ENCODE measurements around the gene KCNQ1. TPM values are rescaled to one million over a fixed set of nuclear protein-coding genes. Genes with fewer than 3 reads are reported as not detected.
"Not testable (repeated sequence)": the region's sequence is repeated elsewhere in the genome, so short reads cannot be mapped to it uniquely, and the experiment has no call there.

KCNQ1 gene
- total RNA-seq, 4 donors from 2014 or later, result 0.89 to 2.2 (median 1.3) TPM

DNA sequence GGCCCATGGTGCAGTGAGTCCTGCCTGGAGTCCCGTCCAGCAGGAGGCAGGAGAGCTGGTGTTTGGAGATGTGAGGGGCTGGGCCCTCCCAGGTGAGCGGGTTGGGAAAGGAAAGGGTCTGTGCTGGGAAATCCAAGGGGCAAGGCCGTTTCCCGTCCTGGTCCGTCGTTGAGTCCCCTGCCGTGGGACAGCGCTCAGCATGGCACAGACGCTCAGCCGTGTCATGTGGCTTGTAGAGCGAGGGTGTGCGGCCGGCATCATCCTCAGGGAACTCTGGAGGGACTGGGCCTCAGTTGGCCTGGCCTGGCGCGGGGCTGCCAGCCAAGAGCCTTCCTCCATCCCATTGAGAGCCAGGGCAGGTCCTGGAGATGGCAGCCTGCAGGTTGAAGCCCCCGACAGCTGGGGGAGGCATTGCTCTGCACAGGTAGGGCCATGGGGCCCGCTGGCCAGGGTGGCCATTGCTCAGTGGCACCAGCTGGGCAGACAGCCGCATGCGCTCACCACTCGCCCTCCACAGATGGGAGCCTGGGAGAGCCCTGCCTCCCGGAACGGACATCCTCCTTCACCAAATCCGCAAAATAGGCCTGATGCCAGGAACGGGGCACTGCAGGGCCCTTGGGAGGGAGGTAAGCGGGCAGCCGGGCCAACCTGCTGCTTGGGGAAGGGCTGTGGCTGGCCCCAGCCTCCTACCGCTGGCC, 28.7 kb downstream of the KCNQ1 start:
- DNase-seq (ENCODE audit: low spot score in 2 of 2), result no peak
- Histone ChIP-seq H3K27me3 (peaks cover 5% of the 10 kb centered on the region), H3K36me3 (no peaks in the 10 kb centered on the region), H3K4me1 (no peaks in the 10 kb centered on the region), H3K4me3 (no peak overlapping the region), H3K9me3 (no peaks in the 10 kb centered on the region), H3K27ac (no peak overlapping the region)
- 90% methylated on average over 17 of the region's 27 CpGs for WGBS
- TF ChIP-seq, protein P1, sequence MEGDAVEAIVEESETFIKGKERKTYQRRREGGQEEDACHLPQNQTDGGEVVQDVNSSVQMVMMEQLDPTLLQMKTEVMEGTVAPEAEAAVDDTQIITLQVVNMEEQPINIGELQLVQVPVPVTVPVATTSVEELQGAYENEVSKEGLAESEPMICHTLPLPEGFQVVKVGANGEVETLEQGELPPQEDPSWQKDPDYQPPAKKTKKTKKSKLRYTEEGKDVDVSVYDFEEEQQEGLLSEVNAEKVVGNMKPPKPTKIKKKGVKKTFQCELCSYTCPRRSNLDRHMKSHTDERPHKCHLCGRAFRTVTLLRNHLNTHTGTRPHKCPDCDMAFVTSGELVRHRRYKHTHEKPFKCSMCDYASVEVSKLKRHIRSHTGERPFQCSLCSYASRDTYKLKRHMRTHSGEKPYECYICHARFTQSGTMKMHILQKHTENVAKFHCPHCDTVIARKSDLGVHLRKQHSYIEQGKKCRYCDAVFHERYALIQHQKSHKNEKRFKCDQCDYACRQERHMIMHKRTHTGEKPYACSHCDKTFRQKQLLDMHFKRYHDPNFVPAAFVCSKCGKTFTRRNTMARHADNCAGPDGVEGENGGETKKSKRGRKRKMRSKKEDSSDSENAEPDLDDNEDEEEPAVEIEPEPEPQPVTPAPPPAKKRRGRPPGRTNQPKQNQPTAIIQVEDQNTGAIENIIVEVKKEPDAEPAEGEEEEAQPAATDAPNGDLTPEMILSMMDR (IDR thresholded peaks at IDR 0.05), result no peak
- TF ChIP-seq POLR2AphosphoS5 (IDR thresholded peaks at IDR 0.05), result no peak
- no peak for TF ChIP-seq POLR2A (IDR thresholded peaks at IDR 0.05)
- TF ChIP-seq EP300 (IDR thresholded peaks at IDR 0.05), result no peak

DNA sequence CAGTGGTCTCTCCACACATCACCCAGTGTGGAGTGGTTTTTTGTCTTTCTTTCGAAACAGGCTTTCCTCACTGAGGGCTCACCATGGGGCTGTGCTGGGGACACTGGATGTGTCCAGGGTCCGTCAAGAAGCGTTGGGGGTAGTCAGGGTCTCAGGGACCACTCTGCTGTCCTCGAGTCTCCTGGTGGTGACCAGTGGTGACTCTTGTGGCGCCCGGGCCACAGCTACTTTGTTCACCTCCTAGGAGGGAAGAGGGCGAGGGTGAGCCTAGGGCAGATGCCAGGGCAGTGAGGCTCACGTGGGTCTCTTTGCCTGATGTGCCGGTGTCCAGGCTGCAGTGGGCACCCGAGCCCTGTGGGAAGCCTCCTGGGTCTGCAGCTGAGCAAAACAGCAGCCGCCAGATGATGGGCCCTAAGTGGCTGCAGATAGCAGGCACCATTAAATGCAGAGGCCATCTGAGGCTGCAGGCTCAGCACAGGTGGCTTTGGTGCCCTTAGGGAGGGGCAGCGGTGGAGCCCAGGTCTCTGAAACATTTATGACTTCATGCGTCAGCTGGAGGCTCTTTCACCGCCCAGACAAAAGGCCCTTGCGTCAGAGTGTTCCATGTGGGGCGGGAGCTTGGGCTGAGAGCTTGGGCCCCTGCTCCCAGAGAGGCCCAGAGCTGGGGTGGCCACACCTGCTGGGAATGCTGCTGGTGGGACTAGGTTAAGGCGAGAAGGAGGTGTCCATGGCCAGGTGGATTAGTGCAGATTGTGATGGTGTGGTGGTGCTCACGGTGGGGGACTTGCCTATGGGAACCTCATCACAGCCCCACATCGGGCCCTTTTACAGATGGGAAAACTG, 29.5 kb downstream of the KCNQ1 start:
- no peak for TF ChIP-seq POLR2AphosphoS5 (IDR thresholded peaks at IDR 0.05)
- TF ChIP-seq POLR2A (IDR thresholded peaks at IDR 0.05), result no peak
- TF ChIP-seq, protein P1 (IDR thresholded peaks at IDR 0.05), result no peak
- no peak for TF ChIP-seq EP300 (IDR thresholded peaks at IDR 0.05)
- WGBS, result 65% methylated on average over 8 of the region's 19 CpGs
- H3K9me3 ChIP-seq, result no peaks in the 10 kb centered on the region
- no peak for DNase-seq (ENCODE audit: low spot score in 2 of 2)
- H3K4me1 ChIP-seq, result no peaks in the 10 kb centered on the region
- no peaks in the 10 kb centered on the region for H3K36me3 ChIP-seq
- peaks cover 7% of the 10 kb centered on the region for H3K27me3 ChIP-seq
- H3K4me3 ChIP-seq, result no peak overlapping the region
- H3K27ac ChIP-seq, result no peak overlapping the region

DNA sequence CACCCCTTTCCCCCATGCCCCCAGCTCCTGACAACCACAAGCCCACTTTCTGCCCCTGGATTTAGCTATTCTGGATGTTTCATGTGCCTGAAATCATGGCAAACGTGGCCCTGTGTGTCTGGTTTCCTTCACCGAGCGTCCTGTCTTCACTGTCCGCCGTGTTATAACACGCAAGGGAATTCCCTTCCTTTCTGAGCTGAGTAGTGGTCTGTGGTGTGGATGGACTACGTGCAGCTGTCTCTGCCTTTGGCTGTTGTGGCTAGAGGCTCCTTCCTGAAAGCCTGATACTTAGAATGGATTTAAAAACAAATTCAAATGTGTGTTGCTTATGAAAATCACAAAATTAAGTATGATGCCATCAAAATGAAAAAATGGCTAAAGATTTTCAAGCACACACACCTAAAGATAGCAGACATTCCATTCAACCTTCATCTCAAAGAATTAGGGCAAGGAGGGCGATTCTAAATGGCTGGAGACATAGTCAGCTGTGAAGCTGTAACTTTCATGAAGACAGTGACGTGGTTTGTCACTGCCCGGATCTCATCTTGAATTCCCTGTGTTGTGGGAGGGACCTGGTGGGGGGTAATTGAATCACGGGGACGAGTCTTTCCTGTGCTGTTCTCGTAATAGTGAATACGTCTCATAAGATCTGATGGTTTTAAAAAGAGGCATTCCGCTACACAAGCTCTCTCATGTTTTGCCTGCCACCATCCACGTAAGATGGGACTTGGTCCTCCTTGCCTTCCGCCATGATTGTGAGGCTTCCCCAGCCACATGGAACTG, 30.5 kb downstream of the KCNQ1 start:
- 57% methylated on average over 17 of the region's 17 CpGs for WGBS
- Histone ChIP-seq H3K27me3 (peaks cover 8% of the 10 kb centered on the region), H3K9me3 (no peaks in the 10 kb centered on the region), H3K36me3 (no peaks in the 10 kb centered on the region), H3K4me3 (no peak overlapping the region), H3K27ac (no peak overlapping the region), H3K4me1 (no peaks in the 10 kb centered on the region)
- no peak for TF ChIP-seq POLR2AphosphoS5 (IDR thresholded peaks at IDR 0.05)
- no peak for TF ChIP-seq POLR2A (IDR thresholded peaks at IDR 0.05)
- DNase-seq (ENCODE audit: low spot score in 2 of 2), result no peak

DNA sequence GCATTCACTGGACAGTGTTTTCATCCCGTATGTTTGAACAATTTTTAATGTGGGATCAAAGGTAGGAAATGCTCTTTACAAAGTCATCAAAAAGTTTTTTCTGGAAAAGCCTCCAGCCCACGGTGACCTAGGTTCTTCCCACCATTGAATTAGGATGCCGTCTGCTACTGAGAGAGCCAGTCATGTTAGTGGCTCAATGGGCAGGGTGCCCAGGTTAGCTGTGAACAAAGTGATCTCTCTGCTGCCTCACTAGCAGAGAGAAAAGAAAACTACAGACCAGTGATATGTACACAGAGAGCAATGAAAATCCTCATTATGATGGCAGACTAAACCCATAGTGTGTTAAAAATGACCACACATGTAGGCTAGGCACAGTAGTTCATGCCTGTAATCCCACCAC, 32.4 kb downstream of the KCNQ1 start:
- no peak overlapping the region for H3K27ac ChIP-seq

DNA sequence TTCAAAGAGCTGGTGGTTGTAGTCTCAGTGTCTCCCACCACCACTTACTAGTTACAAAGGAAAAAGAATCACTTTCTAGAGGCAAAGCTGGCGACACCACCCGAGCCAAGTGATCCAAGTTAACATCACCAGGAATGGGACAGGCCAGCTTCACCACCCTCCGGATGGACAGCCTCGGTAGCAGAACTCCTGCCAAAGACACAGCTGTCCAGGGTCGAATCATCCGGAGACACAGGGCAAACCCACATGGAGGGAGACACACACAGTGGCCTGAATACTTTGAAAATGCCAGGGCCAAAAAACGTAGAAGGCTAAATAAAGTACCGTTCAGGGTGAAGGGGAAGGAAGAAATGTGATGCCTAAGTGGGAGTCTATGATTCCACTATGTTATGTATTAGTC, 33.1 kb downstream of the KCNQ1 start:
- Histone ChIP-seq H3K9me3 (no peaks in the 10 kb centered on the region), H3K36me3 (no peaks in the 10 kb centered on the region), H3K27ac (no peak overlapping the region), H3K4me1 (peaks cover 6% of the 10 kb centered on the region), H3K27me3 (peaks cover 12% of the 10 kb centered on the region), H3K4me3 (no peak overlapping the region)
- no peak for TF ChIP-seq EP300 (IDR thresholded peaks at IDR 0.05)
- DNase-seq (ENCODE audit: low spot score in 2 of 2), result no peak
- WGBS, result 88% methylated on average over 8 of the region's 8 CpGs

More for the DNA sequence above, 32.4 kb downstream of the KCNQ1 start:
- peaks cover 6% of the 10 kb centered on the region for H3K4me1 ChIP-seq
- no peak for DNase-seq (ENCODE audit: low spot score in 2 of 2)
- no peaks in the 10 kb centered on the region for H3K36me3 ChIP-seq
- peaks cover 7% of the 10 kb centered on the region for H3K27me3 ChIP-seq
- 50% methylated on average over 3 of the region's 3 CpGs for WGBS
- no peak overlapping the region for H3K4me3 ChIP-seq
- TF ChIP-seq POLR2A (IDR thresholded peaks at IDR 0.05), result no peak
- TF ChIP-seq, protein P1 (IDR thresholded peaks at IDR 0.05), result no peak
- TF ChIP-seq EP300 (IDR thresholded peaks at IDR 0.05), result no peak
- TF ChIP-seq POLR2AphosphoS5 (IDR thresholded peaks at IDR 0.05), result no peak
- H3K9me3 ChIP-seq, result no peaks in the 10 kb centered on the region

DNA sequence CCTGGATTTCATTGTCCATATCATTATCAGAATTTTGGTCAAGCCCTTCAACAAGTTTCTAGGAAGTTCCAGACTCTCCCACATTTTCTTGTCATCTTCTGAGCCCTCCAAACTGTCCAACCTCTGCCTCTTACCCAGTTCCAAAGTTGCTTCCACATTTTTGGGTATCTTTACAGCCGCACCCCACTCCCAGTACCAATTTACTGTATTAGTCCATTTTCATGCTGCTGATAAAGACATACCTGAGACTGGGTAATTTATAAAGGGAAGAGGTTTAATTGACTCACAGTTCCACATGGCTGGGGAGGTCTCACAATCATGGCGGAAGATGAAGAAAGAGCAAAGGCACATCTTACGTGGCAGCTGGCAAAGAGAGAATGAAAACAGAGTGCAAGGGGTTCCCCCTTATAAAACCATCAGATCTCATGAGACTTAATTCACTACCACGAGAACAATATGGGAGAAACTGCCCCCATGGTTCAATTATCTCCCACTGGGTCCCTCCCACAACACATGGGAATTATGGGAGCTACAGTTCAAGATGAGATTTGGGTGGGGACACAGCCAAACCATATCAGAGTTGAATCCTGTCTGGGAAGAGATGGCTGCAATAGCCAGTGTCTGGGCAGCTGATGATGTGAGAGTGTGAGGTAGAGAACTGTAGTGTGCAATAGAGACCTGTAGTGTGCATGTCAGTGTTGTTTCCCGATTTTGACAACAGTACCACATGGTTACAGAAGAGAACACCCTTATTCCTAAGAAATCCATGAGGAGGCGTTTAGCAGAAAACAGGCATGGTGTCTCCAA, 35.5 kb downstream of the KCNQ1 start:
- H3K36me3 ChIP-seq; H3K9me3 ChIP-seq; H3K4me1 ChIP-seq; H3K27ac ChIP-seq; H3K4me3 ChIP-seq; DNase-seq (ENCODE audit: low spot score in 2 of 2): not testable (repeated sequence)
- WGBS, result 63% methylated on average over 6 of the region's 6 CpGs
- H3K27me3 ChIP-seq, result peaks cover 33% of the 10 kb centered on the region
